Loucy (cell line): ENCODE measurements around the gene RPS6KB2.
"Not testable (repeated sequence)": the region's sequence is repeated elsewhere in the genome, so short reads cannot be mapped to it uniquely, and the experiment has no call there.

ENCODE experiments used
- H2AFZ ChIP-seq: fragments of 200-600 bp; sonication (generic); 2 replicates; pipeline ENCODE4 v1.6.0; 2016; ENCODE audit warnings: antibody characterized with exemption, mild to moderate bottlenecking, low read length, moderate library complexity
- H3F3A ChIP-seq: fragments of 200-600 bp; 2 replicates; pipeline ENCODE4 v1.6.0; 2016; ENCODE audit warnings: antibody characterized with exemption, low read depth, mild to moderate bottlenecking
- H3K27me3 ChIP-seq: fragments of 200-600 bp; sonication (generic); 2 replicates; pipeline ENCODE4 v1.6.1; 2014; ENCODE audit warnings: low read length, mild to moderate bottlenecking; ENCODE audit not compliant: insufficient read depth, poor library complexity, severe bottlenecking
- H3K36me3 ChIP-seq: fragments of 200-600 bp; sonication (generic); 2 replicates; pipeline ENCODE4 v1.6.1; 2016; ENCODE audit warnings: low read length; ENCODE audit not compliant: insufficient read depth
- H3K4me1 ChIP-seq: fragments of 200-600 bp; sonication (generic); 2 replicates; pipeline ENCODE4 v1.5.1; 2014; ENCODE audit warnings: low read length, mild to moderate bottlenecking; ENCODE audit not compliant: insufficient read depth, poor library complexity, severe bottlenecking
- H3K4me2 ChIP-seq: fragments of 200-600 bp; sonication (generic); 2 replicates; pipeline ENCODE4 v1.6.0; 2014; ENCODE audit warnings: antibody characterized with exemption, low read length, low read depth, mild to moderate bottlenecking; ENCODE audit not compliant: poor library complexity, severe bottlenecking
- H3K4me3 ChIP-seq: fragments of 200-600 bp; sonication (generic); 2 replicates; pipeline ENCODE4 v1.5.1; 2014; ENCODE audit warnings: low read length, mild to moderate bottlenecking, mixed read lengths; ENCODE audit not compliant: poor library complexity, severe bottlenecking
- H3K79me2 ChIP-seq: fragments of 200-600 bp; sonication (generic); 2 replicates; pipeline ENCODE4 v1.6.1; 2014; ENCODE audit warnings: low read length; ENCODE audit not compliant: insufficient read depth
- H3K9ac ChIP-seq: fragments of 200-600 bp; sonication (generic); 2 replicates; pipeline ENCODE4 v1.6.0; 2014; ENCODE audit warnings: mild to moderate bottlenecking, low read depth, low read length, moderate library complexity; ENCODE audit not compliant: poor library complexity, severe bottlenecking
- H3K9me2 ChIP-seq: fragments of 200-600 bp; sonication (generic); replicated peaks from 2 replicates; pipeline ENCODE4 v1.6.1; 2016; ENCODE audit warnings: low read depth, low read length, mixed read lengths
- H3K9me3 ChIP-seq: fragments of 200-600 bp; sonication (generic); 2 replicates; pipeline ENCODE4 v1.6.1; 2014; ENCODE audit warnings: mild to moderate bottlenecking, antibody characterized with exemption, low read length, low read depth; ENCODE audit not compliant: insufficient read depth
- H4K20me1 ChIP-seq: fragments of 200-600 bp; sonication (generic); 2 replicates; pipeline ENCODE4 v1.6.0; 2014; ENCODE audit warnings: antibody characterized with exemption, low read length, mild to moderate bottlenecking; ENCODE audit not compliant: insufficient read depth, poor library complexity, severe bottlenecking
- CTCF ChIP-seq: fragments of 200-600 bp; sonication (generic); conservative IDR thresholded peaks from 2 replicates; pipeline ENCODE4 v1.5.1; 2014; ENCODE audit warnings: mild to moderate bottlenecking, antibody characterized with exemption, low read length
- EZH2phosphoT487 ChIP-seq: fragments of 200-600 bp; IDR thresholded peaks from 2 replicates; pipeline ENCODE4 v1.6.1; 2018; ENCODE audit warnings: antibody characterized with exemption, mild to moderate bottlenecking, moderate library complexity, borderline replicate concordance

The RPS6KB2 gene

DNA sequence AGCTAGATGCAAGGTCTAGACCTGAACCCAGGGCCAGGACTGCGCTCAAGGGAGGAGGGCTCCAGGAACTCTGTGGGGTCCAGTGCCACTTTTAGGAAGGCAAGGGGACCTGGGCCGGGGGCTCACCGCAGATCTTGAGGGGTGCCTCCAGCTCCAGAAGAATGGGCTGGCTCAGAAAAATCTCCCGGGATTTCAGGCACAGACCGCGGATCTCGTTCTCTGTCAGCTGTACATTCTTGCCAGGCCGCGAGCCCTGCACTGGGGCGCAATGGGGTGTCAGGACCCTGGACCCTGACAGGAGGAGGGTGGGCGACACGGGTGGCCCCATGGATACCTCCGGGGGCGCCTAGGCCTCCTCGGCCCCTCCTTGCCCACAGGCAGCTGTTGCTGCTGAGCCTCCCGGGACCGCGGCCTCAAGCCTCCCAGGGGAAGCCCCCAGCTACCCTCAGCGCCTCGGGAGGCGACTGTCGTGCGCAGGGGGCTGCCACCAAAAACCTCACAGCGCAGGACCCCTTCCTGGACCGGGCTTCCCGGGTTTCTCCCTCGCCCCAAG is 27.3 kb upstream of the RPS6KB2 start:
- no peaks in the 10 kb centered on the region for H3K9me3 ChIP-seq
- TF ChIP-seq CTCF (no peak), EZH2phosphoT487 (no peak)
- H3K4me3 ChIP-seq = peak overlapping the region; percentile 88
- peaks cover 55% of the 10 kb centered on the region for H4K20me1 ChIP-seq
- peak overlapping the region; percentile 99 for H3K4me2 ChIP-seq
- H3K79me2 ChIP-seq = peaks cover 92% of the 10 kb centered on the region
- H3K9me2 ChIP-seq = no peaks in the 10 kb centered on the region
- peak overlapping the region; percentile 96 for H3K9ac ChIP-seq
- no peaks in the 10 kb centered on the region for H3K27me3 ChIP-seq
- H2AFZ ChIP-seq = no peak overlapping the region
- H3K36me3 ChIP-seq = peaks cover 22% of the 10 kb centered on the region; the same call in 1 of the 2 replicates
- peaks cover 6% of the 10 kb centered on the region; the same call in 1 of the 2 replicates for H3F3A ChIP-seq
- H3K4me1 ChIP-seq = peaks cover 78% of the 10 kb centered on the region

GRCh38 chr11:67401495-67402191 is 26.7 kb upstream of the RPS6KB2 start, which contains the start of gene PPP1CA:
Gene PPP1CA (minus strand): TSS chr11:67401858. CDS start chr11:67401782, 76 bp downstream.
- H3K9me3 ChIP-seq = no peaks in the 10 kb centered on the region
- H3K36me3 ChIP-seq = peaks cover 22% of the 10 kb centered on the region; the same call in 1 of the 2 replicates
- TF ChIP-seq CTCF (peak; percentile 19), EZH2phosphoT487 (no peak)
- peak within 1 kb of the TSS; percentile 99 for H3K4me2 ChIP-seq
- H3K4me3 ChIP-seq = peak within 1 kb of the TSS; percentile 89
- peaks cover 78% of the 10 kb centered on the region for H3K4me1 ChIP-seq
- H3K79me2 ChIP-seq = peaks cover 92% of the 10 kb centered on the region
- H4K20me1 ChIP-seq = peaks cover 49% of the 10 kb centered on the region
- no peaks in the 10 kb centered on the region for H3K27me3 ChIP-seq
- no peak within 1 kb of the TSS for H2AFZ ChIP-seq
- no peaks in the 10 kb centered on the region for H3K9me2 ChIP-seq
- peaks cover 6% of the 10 kb centered on the region; the same call in 1 of the 2 replicates for H3F3A ChIP-seq
- H3K9ac ChIP-seq = peak within 1 kb of the TSS; percentile 99

GRCh38 chr11:67402192-67402839 is 26.0 kb upstream of the RPS6KB2 start:
- H2AFZ ChIP-seq, H3K9me2 ChIP-seq, H3F3A ChIP-seq, H3K27me3 ChIP-seq, H3K9me3 ChIP-seq: not testable (repeated sequence)
- H3K36me3 ChIP-seq = peaks cover 21% of the 10 kb centered on the region; the same call in 1 of the 2 replicates
- H3K9ac ChIP-seq = peak overlapping the region; percentile 99
- peaks cover 78% of the 10 kb centered on the region for H3K4me1 ChIP-seq
- peak overlapping the region; percentile 98 for H3K4me2 ChIP-seq
- peaks cover 92% of the 10 kb centered on the region for H3K79me2 ChIP-seq
- peak overlapping the region; percentile 89 for H3K4me3 ChIP-seq
- H4K20me1 ChIP-seq = peaks cover 42% of the 10 kb centered on the region

DNA sequence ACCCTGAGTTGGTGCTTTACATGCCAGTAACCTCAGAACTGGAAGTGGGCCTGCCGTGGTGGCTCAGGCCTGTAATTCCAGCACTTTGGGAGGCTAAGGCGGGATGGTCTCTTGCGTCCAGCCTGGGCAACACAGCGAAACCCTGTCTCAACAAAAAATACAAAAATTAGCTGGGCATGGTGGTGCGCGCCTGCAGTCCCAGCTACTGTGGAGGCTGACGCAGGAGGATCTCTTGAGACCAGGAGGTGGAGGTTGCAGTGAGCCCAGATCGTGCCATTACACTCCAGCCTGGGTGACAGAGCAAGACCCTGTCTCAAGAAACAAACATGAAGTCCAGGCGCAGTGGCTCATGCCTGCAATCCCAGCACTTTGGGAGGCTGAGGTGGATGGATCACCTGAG is 25.2 kb upstream of the RPS6KB2 start:
- peaks cover 92% of the 10 kb centered on the region for H3K79me2 ChIP-seq
- peak overlapping the region; percentile 99 for H3K9ac ChIP-seq
- peaks cover 78% of the 10 kb centered on the region for H3K4me1 ChIP-seq

More for the DNA sequence above, 25.2 kb upstream of the RPS6KB2 start:
- Histone ChIP-seq H3K36me3 (peaks cover 14% of the 10 kb centered on the region; the same call in 1 of the 2 replicates), H3F3A (peaks cover 17% of the 10 kb centered on the region), H3K4me2 (peak overlapping the region; percentile 98), H4K20me1 (peaks cover 35% of the 10 kb centered on the region), H3K4me3 (peak overlapping the region; percentile 89)
- H3K9me2 ChIP-seq, H3K9me3 ChIP-seq, H2AFZ ChIP-seq, H3K27me3 ChIP-seq: not testable (repeated sequence)
